ENCODE measurements around the gene CCDC57.

CCDC57 gene

DNA sequence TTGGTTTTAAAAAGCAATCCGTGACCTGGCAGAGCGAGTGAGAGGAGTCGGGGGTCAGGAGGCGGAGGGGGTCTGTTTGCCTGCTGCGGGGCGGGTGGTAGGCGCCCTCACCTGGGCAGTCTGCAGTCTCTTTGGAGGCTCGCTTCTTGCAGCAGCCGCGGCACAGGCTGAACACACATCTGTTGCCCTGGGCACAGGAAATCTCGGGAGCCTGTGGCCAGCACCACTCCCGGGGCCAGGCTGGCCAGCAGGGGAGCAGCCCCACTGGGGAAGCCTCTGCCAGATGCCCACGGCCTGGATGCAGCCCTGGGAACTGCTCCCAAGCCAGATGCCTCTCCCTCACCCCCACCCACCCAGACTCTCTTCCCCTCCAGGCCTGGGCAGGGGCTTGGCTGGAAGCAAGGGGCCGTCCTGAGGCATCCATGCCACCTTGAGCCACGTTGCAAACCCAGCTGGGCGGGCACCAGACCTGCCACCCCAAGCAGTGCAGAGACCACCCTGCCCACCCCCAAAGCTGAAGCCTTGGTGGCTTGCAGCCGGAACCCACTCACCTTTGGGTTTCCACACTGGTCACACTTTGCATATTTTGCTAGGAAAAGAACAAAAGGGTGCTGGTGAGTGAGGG, 154.3 kb downstream of the CCDC57 start:
- no peak for DNase-seq

DNA sequence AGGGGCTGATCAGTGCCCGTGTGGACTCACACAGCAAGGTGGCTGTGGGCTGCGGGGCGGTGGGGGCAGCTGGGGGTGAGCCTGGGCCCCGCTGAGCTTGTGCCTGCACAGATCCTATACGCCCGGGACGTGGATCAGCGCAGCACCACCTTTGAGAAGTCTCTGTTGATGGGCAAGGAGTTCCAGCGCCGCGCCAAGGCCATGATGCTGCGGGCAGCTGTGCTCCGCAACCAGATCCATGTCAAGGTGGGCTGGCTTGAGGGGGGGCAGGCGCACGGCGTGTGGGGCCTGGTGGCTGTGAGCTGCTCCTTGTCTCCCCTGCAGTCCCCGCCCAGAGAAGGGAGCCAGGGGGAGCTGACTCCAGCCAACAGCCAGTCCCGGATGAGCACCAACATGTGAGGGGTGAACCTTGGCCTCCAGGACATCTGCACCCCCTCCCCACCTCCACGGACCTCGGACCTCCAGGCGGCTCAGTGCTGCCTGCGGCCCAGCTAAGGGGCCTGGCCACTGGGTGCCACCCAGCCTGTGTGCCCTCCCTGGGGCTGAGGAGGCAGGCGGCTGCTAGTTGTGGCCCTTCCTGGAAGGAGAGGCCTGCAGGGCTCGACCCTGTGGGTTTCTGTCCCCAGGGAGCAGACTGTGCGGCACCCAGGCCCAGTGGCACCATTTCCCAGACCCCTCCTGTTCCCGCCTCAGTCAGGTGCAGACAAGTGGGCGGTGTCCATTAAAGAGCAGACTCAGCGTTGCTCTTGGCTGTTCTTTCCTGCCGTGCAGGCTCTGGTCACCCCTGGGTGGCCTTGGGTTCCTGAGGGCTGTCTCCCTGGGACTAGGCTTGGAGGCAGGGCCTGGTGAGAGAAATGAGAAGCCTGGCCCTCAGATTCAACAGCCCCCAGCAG, 155.7 kb downstream of the CCDC57 start:
- no peak for DNase-seq

DNA sequence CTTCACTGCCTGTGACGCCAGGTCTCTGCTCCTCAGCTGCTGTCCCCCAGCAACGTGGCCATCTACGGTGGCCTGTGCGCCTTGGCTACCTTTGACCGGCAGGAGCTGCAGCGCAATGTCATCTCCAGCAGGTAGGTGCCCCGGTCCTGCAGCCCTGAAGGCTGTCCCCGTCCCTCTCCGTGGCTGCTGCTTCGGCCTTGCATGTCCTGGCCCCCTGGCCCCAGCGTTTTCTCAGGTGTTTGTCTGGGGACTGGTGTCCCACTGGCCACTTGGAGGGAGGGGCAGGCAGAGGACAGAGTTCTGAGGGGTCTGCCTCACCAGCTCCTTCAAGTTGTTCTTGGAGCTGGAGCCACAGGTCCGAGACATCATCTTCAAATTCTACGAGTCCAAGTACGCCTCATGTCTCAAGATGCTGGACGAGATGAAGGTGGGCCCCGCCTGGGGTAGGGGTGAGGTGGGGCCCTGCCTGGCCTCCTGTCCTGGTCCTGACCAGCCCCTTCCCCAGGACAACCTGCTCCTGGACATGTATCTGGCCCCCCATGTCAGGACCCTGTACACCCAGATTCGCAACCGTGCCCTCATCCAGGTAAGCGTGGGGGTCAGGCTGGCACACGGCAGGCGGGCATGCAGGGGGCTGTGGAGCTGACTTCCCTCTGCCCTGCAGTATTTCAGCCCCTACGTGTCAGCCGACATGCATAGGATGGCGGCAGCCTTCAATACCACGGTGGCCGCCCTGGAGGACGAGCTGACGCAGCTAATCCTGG, 156.5 kb downstream of the CCDC57 start:
- no peak for DNase-seq

DNA sequence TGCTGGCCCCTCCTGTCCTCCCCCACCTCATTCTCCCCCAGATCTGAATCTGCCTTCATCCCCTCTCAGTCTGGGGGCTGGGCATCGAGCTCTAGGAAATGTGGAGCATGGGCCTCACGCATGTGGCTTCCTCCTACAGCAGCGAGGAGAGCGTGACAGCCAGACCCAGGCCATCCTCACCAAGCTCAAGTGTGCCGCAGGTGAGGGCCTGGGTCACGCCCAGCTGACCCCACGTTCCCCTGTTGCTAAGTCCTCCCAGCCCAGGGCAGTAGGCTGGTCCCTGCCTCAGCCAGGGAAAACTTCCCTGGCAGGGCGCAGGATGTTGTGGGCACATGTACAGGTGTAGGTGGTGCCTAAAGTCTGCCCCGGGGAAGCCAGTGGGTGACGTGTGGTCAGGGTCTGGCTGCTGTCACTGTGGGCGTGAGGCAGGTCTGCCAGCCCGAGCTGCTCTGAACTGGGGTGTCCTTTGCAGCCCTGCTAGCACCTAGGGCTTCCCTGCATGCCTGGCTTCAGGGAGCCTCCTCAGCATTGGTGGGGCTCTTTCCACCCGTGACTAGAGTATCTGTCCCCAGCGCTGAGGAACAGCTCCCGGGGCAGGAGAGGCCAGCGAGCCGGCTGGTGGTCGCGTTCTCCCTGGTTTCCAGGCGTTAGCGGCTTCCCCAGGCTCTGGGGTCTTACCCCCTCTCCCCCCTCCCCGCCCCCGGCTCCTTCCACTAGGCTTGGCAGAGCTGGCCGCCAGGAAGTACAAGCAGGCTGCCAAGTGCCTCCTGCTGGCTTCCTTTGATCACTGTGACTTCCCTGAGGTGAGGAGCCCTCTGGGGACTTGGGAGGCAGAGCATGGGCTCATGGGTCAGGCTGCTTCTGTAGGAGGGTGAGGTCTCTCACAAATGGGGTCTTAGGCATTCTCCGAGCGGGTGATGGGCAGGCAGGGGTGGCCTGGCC, 157.3 kb downstream of the CCDC57 start:
- DNase-seq, result no peak

DNA sequence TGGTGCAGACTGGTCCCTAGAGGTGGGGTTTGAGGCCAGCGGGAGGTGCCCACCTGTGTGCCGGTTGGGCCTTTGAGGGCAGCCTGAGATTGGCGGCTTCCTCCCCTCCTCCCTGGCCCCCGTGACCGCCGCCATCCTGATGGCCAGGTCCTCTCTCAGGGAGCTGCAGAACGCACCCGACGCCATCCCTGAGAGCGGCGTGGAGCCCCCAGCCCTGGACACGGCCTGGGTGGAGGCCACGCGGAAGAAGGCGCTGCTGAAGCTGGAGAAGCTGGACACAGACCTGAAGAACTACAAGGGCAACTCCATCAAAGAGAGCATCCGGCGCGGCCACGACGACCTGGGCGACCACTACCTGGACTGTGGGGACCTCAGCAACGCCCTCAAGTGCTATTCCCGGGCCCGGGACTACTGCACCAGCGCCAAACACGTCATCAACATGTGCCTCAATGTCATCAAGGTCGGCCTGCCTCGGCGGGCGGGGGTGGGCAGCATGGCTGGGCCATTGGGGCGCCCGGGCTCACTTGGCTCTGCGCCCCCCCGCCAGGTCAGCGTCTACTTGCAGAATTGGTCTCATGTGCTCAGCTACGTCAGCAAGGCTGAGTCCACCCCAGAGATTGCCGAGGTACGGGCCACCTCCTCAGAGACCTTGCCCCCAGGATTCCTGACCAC, 158.2 kb downstream of the CCDC57 start:
- no peak for DNase-seq

DNA sequence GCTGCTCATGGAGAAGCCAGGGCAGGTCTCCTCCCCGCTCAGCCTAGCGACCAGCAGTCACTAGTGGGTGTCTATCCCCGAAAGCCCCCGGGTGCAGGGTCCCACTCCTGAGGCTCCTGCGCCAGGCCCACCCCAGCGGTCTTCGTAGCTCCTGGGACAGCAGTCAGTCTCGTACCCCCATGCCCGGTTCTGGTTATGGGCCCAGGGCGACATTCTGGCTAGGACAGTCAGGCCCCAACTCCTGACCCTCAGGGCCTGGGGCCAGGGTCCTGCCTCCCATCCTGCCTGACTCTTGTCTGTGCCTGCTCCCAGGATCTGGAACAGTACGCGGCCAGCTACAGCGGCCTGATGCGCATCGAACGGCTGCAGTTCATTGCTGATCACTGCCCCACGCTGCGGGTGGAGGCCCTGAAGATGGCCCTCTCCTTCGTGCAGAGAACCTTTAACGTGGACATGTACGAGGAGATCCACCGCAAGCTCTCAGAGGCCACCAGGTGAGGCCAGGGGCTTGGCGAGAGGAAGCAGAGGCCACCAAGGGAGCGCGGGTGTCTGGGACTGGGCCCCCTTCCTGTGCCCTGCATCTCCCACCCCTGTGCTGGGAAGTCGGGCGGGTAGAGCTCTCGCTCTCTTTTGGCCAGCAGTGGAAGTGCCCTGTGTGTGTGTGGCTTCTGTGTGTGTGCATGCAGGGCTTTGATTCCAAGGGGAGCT, 158.9 kb downstream of the CCDC57 start:
- no peak for DNase-seq

DNA sequence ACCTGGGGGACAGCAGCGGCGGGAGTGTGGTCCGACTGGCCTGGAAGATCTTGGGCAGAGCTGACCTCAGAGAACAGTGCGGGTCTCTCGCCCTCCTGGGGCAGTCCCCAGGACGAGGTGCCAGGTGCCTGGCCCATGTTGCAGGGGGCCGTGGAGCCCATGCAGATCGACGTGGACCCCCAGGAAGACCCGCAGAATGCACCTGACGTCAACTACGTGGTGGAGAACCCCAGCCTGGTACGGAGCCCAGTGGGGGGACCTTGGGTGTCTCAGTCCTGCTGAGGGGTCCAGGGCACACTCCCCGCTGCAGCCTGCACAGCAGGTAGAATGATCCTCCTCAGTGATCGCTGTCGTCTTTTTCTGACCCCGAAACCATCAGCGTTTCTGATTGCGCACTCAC, 159.5 kb downstream of the CCDC57 start:
- DNase-seq, result no peak

DNA sequence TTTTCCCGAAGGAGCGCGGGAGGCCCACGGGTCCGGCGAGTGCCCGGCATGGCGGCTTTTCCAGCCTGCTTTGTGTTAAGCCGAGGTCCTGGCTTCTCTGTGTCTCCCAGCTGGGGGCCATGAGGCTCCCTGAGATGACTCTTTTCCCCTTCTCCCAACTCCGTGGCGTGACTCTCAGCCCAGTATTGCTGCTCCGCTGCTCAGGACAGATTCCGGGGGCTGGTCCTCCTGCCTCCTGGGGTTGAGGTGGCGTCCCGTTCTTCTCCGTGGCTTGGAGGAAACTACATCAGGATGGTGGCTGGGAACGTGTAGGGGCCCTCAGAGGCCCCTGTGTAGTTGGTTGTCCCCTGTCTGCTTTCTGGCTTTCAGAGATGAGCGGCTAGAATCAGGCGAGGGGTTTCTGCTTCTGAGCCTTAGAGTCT, 160.0 kb downstream of the CCDC57 start:
- DNase-seq, result no peak

DNA sequence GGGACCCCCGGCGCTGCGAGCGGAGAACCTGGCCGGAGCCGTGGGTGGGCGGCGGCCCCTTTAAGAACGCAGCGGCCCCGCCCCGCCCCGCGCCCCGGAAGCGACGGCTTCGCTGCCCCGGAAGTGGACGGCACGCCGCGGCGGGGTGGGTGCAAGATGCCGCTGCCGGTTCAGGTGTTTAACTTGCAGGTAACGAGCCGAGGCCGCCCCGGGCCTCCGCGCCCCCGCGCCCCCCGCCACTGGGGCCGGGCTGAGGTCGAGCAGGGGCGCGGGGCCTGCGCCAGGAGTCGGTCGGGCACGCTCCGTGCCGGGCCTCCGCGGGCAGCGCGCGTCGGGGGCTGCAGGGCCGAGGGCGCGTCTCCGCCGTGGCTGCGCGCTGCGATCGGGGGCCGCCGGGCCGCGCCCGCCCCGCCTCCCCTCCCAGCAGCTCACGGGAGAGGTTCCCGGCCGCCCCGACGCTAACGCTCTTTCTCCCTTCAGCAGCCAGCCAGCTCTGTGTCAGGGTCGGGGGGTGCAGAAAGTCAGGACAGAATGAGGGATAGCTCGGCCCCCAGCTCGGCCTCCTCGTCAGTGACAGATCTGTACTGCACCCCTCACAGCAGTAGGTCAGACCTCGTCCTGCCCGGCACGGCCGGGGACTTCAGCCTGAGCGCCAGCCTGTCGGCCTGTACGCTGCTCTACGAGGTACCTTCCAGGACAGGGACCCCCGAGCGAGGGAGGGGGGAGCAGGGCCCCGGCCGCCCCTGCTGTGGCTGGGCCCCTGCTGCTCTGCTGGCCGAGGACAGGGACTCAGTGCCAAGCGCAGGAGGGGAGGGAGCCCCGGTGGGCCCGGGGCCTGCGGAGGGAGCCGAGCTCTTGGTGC, 160.6 kb downstream of the CCDC57 start, which contains the start of the genes GPS1 and RFNG:
GPS1 (plus strand) TSS at position 123 of the 862 bp plus-strand sequence; CDS start at position 157, 34 bp downstream.
RFNG (minus strand) TSS at position 36 of the 862 bp plus-strand sequence. CDS start 45 bp downstream, outside the sequence.
- DNase-seq, result peak; percentile 84
